Stimulated activated CD8-positive, alpha-beta memory T cell treated with anti-CD3 and anti-CD28 coated beads, Interleukin-7, amount 100 ng/mL, for 48 hours (primary cell): ENCODE measurements around the gene PSMB5.

Source experiments
- DNase-seq, 2 donors: peaks; one replicate each; pipeline ENCODE4 v3.0.0-alpha.2; 2020; ENCODE audit warnings: low read depth in 1 of 2; ENCODE audit errors: extremely low read depth in 1 of 2

PSMB5 gene

DNA sequence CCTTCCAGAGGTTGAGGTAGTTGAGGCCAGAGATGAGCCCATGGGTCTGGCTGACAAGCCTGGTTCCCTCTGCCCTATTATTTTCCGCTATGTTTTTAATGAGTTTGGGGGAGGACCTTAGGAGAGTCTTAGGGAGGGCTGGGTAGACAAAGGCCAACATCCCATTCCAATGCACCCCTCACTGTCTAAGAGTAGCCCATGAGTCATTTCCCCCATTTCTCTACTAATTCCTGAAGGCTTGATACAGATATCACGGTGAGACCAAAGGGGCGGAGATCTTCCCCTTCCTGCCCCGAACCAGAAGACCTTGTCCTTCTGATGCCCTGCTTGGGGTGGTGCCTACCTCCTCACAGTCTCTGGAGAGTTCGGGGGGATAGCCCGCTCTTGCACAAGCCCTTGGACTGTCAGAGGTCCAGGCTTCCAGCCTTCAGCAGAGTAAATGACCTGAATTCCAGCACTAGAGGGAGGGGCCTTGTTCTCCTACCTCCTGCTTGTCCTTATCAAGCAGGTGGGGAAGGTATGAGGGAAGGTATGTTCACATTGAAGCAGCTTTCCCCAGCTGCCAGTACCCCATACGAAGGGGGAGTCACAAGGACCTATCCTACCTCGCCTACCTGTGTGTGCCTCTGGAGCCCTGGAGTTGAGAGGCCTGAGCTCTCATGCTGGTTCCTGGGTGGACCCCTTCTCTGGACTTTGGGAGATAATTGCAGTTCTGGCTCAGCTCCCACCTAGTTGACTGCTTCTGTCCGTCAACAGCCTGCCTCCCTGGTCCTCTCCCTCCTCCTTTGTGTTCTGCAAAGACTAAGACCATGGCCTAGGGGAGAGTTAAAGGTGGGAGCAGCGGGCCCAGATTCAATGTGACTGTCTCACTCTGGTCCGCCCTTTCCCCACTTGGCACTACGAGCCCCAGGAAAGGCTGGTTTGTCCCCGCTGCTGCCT lies 11.0 kb upstream of the PSMB5 start:
- no peak for DNase-seq

DNA sequence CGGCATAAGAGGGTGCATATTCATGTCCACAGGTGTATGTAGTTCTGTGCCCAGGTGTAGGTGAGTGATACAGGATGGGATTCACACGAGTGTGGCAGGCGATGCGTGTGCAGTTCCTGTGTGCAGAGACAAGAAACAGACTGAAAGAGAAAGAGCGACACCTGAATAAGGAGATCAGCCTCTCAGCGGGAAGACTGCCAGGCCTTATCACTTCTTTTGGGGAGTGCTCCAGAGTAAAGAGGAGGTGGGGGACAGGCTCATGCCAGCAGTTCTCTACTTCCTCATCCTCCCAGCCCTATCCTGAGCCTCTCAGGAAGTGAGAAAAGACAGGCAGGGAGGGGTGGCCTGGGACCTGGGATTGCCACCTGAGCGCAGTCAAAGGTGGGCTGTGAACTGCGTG lies 10.1 kb upstream of the PSMB5 start:
- DNase-seq = no peak

DNA sequence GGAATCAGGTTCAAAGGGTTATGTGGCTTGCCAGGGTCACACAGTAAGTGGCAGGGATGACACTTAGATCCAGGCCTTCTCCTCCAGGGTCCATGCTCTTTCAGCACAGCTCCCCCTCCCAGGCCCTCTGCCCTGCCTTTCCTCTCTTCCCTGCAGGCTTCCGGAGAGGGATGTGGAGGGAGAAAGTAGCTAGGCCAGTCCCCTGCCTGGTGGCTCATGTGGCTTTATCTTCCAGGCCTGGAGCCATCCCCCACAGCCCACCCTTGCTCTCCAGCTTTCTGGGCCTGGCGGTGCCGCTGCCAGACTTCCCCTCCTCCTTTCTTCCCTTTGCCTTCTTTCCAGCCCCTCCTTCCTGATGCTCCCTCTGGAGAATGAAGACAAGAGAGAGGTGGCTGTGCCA lies 9.1 kb upstream of the PSMB5 start:
- no peak for DNase-seq

DNA sequence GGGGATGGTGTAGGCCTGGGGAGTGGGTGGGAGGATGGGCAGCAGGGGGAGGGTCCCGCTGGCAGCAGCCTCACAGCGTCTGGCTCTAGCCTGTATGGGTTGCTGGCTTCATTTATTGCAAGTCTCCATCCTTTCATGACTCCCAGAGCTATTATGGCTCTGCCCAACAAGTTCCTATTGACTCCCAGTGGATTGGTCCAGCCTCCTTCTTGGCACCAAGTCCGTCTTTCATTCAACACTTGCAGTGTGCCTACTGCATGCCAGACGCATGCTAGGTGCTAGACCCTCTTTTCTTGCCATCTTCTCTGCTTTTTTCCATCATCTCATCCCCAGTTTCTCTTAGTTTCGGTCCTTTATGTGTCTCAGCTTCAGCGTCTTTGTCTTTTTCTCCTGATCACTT lies 8.4 kb upstream of the PSMB5 start:
- DNase-seq = no peak

DNA sequence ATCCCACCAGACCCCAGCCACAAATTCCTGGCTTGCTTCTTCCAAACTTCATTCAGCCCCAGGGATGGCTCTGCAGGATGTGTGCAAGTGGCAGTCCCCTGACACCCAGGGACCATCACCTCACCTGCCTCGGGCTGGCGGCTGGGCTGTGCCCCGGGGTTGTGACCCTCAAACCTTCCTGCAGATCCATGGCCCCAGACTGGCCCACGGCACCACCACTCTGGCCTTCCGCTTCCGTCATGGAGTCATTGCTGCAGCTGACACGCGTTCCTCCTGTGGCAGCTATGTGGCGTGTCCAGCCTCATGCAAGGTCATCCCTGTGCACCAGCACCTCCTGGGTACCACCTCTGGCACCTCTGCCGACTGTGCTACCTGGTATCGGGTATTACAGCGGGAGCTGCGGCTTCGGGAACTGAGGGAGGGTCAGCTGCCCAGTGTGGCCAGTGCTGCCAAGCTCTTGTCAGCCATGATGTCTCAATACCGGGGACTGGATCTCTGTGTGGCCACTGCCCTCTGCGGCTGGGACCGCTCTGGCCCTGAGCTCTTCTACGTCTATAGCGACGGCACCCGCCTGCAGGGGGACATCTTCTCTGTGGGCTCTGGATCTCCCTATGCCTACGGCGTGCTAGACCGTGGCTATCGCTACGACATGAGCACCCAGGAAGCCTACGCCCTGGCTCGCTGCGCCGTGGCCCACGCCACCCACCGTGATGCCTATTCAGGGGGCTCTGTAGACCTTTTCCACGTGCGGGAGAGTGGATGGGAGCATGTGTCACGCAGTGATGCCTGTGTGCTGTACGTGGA lies 7.7 kb upstream of the PSMB5 start, which contains the start of gene PSMB11:
Gene PSMB11 (plus strand): TSS at position 51 of the 804 bp plus-strand sequence. CDS start 14 bp downstream, at position 65.
- no peak for DNase-seq

DNA sequence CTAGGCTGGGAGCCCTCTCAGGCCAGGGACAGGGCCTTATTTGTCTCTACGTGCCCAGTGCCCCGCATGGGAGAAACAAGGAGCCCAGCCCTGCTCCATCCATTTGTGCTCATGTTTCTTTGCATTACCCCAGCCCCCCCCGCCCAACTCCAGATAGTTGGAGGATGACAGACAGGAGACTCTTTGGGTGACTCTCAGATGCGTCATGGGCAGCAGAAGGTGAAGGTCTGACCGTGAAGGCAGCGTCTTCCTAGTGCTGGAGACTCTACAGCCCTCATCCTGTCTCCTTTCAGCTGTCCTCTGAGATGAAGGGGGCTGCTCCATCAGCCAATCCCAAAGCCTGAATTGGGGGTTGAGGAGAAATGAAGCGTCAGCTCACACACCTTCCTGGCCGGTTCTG lies 7.0 kb upstream of the PSMB5 start:
- DNase-seq = no peak

DNA sequence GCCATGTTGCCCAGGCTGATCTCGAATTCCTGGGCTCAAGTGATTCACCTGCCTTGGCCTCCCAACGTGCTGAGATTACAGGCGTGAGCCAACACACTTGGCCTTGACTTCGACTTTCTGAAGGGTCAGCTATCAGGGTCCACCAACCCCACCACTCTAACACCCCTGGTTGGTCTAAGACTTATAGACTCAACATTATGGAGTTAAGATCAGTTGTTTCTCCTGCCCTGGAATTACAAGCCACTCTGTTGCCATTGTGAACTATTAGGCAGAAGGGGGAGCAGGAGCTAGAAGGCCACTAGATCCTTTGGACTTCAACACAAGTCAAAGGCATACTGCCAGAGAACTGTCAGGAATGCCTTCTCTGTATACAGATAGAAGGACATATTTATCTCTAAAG lies 5.4 kb upstream of the PSMB5 start:
- DNase-seq = no peak

DNA sequence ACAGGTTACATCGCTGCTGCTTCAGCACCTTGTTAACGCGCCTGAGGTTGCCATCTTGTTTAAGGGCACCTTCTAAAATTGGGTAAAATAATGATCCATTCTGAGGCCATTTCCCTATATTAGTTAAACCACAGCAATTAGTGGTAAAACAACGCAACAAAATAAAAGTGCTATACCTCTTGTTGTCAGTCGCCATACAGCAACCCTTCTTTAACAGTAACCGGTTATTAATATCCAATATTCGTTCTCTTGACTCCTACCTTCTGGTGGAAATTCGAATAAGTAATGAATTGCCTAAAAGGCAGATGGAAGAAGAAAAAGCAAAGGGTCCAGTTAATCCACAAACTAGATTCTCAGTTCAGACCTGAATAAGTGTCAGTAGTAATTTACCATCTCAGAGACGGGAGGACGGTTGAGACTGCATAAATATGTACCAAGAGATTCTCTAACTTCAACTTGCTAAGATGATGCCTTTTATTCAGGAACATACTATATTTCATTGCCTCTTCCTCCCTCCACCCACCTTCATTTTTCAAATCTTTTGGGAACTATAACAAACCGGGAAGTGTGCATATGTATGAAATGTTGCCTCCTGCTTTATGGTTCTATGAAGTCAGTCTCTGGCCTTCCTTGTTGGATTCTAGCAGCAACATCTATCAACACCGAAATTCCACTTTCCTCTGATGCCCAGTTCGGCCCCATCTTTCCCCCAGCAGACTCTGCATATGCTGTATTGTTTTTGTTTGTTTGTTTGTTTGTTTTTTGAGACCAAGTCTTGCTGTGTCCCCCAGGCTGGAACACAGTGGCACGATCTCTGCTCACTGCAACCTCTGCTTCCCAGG lies 824 bp upstream of the PSMB5 start:
- DNase-seq = no peak

DNA sequence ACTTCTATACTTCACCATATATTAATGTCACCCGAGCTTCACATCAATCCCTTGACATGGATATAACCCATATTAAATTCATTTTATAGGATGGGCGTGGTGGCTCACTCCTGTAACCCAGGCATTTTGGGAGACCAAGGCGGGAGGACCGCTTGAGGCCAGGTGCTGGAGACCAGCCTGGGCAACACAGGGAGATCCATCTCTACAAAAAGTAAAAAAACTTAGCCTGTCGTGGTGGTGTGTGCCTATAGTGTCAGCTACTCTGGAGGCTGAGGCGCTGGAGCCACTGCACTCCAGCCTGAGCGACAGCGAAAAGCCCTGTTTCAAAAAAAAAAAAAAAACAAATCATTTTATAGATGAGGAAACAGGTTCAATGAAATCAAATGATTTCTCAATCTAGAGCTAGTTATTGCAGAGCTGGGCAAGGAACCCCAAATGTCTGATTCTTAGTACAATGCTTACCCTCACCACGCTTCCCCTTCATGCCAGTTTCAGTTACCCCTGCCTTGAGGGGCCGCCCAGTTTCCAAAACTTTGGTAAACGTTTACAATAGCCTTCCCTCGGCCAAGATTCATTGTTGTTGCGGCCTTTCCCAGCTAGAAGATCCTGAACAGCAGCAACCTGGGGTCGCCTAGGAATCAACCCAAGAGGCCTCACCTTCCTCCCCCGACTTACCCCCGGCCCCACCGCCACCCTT lies 751 bp downstream of the PSMB5 start:
- no peak for DNase-seq

DNA sequence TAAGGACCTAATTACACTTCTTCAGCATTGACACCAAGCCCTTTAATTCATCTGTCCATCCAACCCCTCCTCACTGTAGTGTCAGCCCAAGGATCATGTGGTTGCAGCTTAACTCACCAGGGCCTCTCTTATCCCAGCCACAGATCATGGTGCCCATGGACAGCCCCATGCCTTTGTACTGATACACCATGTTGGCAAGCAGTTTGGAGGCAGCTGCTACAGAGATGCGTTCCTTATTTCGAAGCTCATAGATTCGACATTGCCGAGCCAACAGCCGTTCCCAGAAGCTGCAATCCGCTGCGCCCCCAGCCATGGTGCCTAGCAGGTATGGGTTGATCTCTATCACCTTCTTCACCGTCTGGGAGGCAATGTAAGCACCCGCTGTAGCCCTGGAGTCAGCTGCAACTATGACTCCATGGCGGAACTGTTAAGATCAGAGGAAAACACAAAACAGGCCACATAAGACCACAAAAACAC lies 1.4 kb downstream of the PSMB5 start:
- no peak for DNase-seq

DNA sequence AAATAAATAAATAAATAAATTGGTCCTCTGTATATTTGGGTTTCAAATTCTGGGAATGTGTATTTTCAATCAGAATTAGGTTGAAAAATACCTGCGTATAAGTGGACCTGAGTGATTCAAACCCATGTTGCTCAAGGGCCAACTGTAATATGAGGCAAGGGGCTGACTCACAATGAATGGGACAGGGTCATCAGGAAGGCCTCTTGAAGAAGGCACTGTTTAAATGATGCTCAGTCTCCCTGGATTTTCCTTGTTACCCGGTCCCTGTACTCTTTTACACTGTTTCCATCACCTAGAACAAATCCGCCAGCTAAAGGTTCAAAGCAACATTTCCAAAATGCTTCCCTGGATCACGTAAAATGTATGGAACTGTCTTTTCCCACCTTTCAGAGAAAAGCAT lies 3.8 kb downstream of the PSMB5 start:
- no peak for DNase-seq

DNA sequence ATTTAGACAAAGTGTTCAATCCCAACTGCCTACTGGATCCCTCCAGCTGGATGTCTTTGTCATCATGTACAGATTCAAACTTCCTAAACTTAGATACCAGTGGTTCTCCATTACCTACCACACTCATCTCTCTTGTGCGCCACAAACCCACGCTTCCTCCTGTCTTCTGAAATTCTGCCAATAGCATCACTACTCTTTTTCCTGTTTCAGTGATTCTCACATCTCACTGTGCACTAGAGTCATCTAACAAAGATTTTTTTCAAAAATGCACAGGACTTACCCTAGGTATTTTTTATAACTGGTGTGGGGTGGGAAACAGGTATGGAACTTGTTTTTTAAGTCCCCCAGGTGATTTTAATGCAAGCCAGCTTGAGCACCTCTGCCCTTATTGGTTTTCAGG lies 5.9 kb downstream of the PSMB5 start:
- no peak for DNase-seq

DNA sequence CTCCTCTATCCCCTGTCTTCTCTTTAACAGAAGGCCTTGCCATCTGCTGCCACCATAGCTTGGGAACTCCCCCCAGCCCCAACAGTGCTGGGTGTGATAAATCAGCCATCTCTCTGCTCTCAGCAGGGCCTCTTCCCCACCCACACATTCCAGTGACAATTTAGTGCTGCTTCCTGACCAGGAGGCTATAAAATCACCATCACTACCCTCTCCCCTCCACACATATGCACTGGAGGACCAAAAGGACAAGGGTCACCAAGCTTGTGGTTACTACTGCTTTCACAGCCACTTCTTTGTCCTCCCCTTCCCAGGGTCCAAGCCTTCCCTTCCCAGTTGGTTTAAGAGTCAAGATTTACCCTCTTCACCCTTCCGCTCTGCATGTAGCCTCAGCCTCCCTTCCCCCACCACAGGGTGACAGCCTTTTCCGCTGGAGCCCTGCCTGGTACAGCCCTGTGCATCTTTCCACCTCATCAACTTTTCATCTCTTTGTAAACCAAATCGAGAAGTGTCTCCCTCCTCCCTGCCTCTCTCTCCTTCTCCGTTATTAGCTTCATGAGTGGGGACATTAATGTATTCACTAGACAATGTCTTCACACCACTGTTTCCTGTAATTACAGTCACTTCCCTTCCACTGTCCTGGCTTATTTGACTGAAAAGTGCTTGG lies 9.4 kb downstream of the PSMB5 start:
- no peak for DNase-seq

DNA sequence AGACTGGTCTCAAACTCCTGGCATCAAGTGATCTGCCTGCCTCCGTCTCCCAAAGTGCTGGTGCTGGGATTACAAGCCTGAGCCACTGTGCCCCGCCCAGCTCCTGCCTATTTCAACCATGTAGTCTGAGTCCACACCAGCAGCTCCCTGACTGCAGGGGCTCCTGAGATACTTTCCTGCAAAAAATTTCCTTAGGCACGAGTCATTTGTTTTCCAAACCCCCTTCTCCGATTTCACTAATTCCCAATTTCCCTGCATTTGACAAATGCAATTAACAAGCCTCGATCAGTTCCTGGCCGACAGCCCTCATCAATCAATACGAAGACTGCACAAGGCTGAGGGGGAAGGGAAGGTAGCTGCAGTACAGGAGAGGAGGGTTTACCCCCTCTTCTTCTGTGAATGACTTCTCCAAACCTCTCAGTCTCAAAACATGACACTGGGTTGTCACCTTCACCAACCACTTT lies 10.1 kb downstream of the PSMB5 start:
- DNase-seq = no peak

DNA sequence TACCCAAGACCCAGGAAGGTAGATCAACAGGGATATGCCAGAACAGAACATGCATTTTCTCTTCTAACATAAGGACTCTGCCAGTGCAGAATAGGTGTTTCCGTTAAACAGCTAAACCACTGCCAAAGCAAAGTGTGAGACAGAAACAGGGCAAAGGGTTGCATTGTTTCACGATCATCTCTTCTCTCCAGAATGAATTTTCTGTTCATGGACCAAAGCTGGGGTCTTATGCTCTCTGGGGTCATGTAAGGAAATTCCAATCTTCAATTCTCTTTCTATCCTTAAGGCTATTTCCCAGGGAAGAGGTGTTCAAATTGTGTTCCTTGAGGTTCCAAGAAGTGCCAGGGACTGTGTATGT lies 10.9 kb downstream of the PSMB5 start:
- no peak for DNase-seq

DNA sequence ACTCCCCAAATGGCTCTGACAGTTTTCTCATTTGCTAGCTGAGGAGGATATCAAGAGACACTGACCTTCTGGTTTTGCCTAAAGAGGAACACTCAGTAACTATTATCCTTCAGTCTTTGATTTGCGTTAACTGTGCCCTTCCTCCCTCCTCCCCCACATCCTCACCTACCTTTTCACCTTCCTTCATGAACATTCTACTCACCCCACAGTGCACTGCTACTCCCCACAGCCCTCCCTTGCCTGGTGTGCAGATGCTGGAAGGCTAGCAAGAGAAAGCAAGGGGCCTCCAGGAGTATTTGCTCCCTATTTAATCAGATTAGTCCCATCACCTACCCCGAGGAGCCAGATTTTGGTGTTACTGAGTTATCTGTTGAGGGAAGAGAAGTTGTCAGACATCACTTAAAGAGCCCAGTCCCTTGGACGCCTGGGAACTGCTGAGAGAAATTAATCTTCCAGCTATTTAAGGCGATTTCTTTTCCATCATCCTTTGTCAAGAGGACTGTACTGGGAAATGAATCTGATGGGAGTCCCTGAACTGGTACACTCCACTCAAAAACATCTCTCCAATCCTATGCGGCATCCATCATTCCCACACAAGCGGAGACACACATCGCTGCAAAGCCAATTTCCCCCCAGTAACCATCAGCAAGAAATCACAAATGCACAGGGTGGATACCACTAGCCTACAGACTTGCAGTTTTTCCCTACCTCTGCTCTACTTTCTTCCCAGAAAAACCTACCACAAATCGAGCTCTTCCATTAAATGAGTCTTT lies 11.5 kb downstream of the PSMB5 start:
- no peak for DNase-seq

DNA sequence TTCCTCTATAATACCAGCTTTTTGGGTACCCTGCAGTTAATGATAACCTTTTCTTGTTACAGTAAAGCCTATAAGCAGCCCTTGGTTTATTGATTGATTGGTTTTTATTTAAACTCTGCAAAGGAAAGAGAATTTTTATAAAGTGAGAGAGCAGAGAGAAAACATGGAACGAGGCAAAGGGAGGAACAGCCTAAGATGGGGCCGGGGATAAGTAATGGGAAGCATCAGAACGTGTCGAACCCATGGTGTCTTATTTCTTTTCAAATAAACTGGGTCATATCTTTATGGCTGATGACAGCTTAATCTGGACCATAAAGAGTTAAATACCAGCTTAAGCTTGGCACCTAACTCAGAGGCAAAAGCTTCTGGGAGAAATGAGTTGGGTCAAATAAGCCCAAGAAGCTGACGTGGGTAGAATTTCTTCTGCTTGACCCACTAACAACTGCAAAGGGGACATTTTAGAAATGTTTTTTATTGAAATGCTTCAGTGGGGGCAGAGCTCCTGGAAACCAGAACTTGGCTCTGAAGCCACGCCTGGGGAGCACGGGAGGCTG lies 12.7 kb downstream of the PSMB5 start:
- no peak for DNase-seq

DNA sequence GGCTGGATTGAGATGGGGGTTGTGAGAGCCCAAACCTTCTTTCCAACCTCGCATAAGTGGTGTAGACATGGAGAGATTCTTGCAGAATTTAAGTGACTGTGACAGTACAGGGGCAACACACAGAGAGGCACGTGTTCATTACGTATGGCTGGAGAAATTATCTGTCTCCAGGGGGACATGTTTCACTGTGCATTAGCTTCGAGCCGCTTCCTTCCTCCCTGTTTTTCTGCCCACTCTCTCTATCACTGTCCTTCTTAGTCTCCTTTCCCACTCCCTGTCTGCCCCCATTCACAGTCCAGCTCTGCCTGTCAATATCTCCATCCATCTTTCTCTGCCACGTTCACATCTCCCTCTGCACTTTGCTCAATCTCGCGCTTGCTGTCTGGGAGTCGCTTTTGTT lies 13.3 kb downstream of the PSMB5 start:
- DNase-seq = no peak
